H9 (cell line): ENCODE results near the gene HSPA12A. TPM values are rescaled to one million over a fixed set of nuclear protein-coding genes. Genes with fewer than 3 reads are reported as not detected.

Experiments used
- DNase-seq: peaks from one replicate; pipeline ENCODE4 v3.0.0-alpha.2; 2017
- H2AFZ ChIP-seq: one replicate; pipeline ENCODE4 v1.6.1; 2013; ENCODE audit warnings: mild to moderate bottlenecking, low read length, control low read depth, moderate library complexity
- H2AK5ac ChIP-seq: 2 replicates; pipeline ENCODE4 v1.6.1; 2013; ENCODE audit warnings: low read length, control low read depth, mixed read lengths; ENCODE audit not compliant: insufficient read length
- H2BK120ac ChIP-seq: one replicate; pipeline ENCODE4 v1.6.1; 2013; ENCODE audit warnings: low read depth, mild to moderate bottlenecking, low read length, control low read depth, inconsistent platforms; ENCODE audit not compliant: poor library complexity, severe bottlenecking
- H2BK12ac ChIP-seq: 2 replicates; pipeline ENCODE4 v1.6.1; 2013; ENCODE audit warnings: low read length, control low read depth, mixed read lengths, low read depth; ENCODE audit not compliant: insufficient read length
- H2BK15ac ChIP-seq: 2 replicates; pipeline ENCODE4 v1.6.1; 2013; ENCODE audit warnings: low read depth, low read length, control low read depth
- H2BK20ac ChIP-seq: one replicate; pipeline ENCODE4 v1.6.1; 2013; ENCODE audit warnings: low read depth, mild to moderate bottlenecking, low read length, control low read depth, inconsistent platforms; ENCODE audit not compliant: poor library complexity, severe bottlenecking
- H2BK5ac ChIP-seq: 2 replicates; pipeline ENCODE4 v1.6.1; 2013; ENCODE audit warnings: low read length, control low read depth, mixed read lengths; ENCODE audit not compliant: insufficient read length
- H3K14ac ChIP-seq: 2 replicates; pipeline ENCODE4 v1.6.1; 2013; ENCODE audit warnings: low read length, control low read depth; ENCODE audit not compliant: insufficient read depth
- H3K18ac ChIP-seq: 2 replicates; pipeline ENCODE4 v1.6.1; 2013; ENCODE audit warnings: low read depth, mild to moderate bottlenecking, mixed read lengths, low read length, control low read depth; ENCODE audit not compliant: insufficient read length
- H3K23ac ChIP-seq: 2 replicates; pipeline ENCODE4 v1.6.1; 2013; ENCODE audit warnings: low read length, control low read depth, mixed read lengths, low read depth; ENCODE audit not compliant: insufficient read length
- H3K23me2 ChIP-seq: 2 replicates; pipeline ENCODE4 v1.6.1; 2013; ENCODE audit warnings: low read depth, mild to moderate bottlenecking, mixed read lengths, low read length, control low read depth; ENCODE audit not compliant: insufficient read length, poor library complexity, severe bottlenecking
- H3K27ac ChIP-seq: 2 replicates; pipeline ENCODE4 v1.5.1; 2013; ENCODE audit warnings: low read length, control low read depth, mixed read lengths, low read depth; ENCODE audit not compliant: insufficient read length
- H3K27me3 ChIP-seq: 2 replicates; pipeline ENCODE4 v1.6.1; 2013; ENCODE audit warnings: low read length, control low read depth, inconsistent platforms; ENCODE audit not compliant: insufficient read depth
- H3K4ac ChIP-seq: 2 replicates; pipeline ENCODE4 v1.6.1; 2013; ENCODE audit warnings: low read depth, mild to moderate bottlenecking, control low read depth, inconsistent platforms, low read length, moderate library complexity
- H3K4me1 ChIP-seq: 2 replicates; pipeline ENCODE4 v1.6.1; 2013; ENCODE audit warnings: low read length, control low read depth, inconsistent platforms; ENCODE audit not compliant: insufficient read depth
- H3K4me2 ChIP-seq: 2 replicates; pipeline ENCODE4 v1.6.1; 2013; ENCODE audit warnings: low read length, control low read depth, mixed read lengths; ENCODE audit not compliant: insufficient read length, insufficient read depth
- H3K56ac ChIP-seq: 2 replicates; pipeline ENCODE4 v1.6.1; 2013; ENCODE audit warnings: low read depth, mild to moderate bottlenecking, mixed read lengths, low read length, control low read depth; ENCODE audit not compliant: insufficient read length
- H3K79me1 ChIP-seq: 2 replicates; pipeline ENCODE4 v1.6.1; 2013; ENCODE audit warnings: low read depth, mild to moderate bottlenecking, moderate library complexity, low read length, control low read depth, inconsistent platforms; ENCODE audit not compliant: insufficient read depth, poor library complexity, severe bottlenecking
- H3K79me2 ChIP-seq: 2 replicates; pipeline ENCODE4 v1.6.1; 2013; ENCODE audit warnings: low read length, control low read depth, inconsistent platforms; ENCODE audit not compliant: insufficient read depth
- H3K9ac ChIP-seq: 2 replicates; pipeline ENCODE4 v1.6.1; 2013; ENCODE audit warnings: low read length, control low read depth, mixed read lengths; ENCODE audit not compliant: insufficient read length; ENCODE audit errors: extremely low read depth
- H3K9me3 ChIP-seq: one replicate; pipeline ENCODE4 v1.6.1; 2013; ENCODE audit warnings: low read depth, low read length, inconsistent platforms; ENCODE audit not compliant: control insufficient read depth
- H3T11ph ChIP-seq: one replicate; pipeline ENCODE4 v1.6.1; 2013; ENCODE audit warnings: mild to moderate bottlenecking, low read length, control low read depth, inconsistent platforms
- H4K20me1 ChIP-seq: one replicate; pipeline ENCODE4 v1.6.1; 2013; ENCODE audit not compliant: control insufficient read depth, insufficient read length, insufficient read depth
- H4K5ac ChIP-seq: 2 replicates; pipeline ENCODE4 v1.6.1; 2013; ENCODE audit warnings: low read depth, mild to moderate bottlenecking, mixed read lengths, low read length, control low read depth; ENCODE audit not compliant: insufficient read length
- H4K8ac ChIP-seq: replicated peaks from 2 replicates; pipeline ENCODE4 v1.6.1; 2013; ENCODE audit warnings: low read length, control low read depth, mixed read lengths, low read depth; ENCODE audit not compliant: insufficient read length
- H4K91ac ChIP-seq: 2 replicates; pipeline ENCODE4 v1.6.1; 2013; ENCODE audit warnings: low read depth, mild to moderate bottlenecking, moderate library complexity, mixed read lengths, low read length, control low read depth; ENCODE audit not compliant: insufficient read length
- H3K27ac Mint-ChIP-seq, 3 experiments: 2 replicates in 2 of 3; 3 replicates in 1 of 3; pipeline ENCODE4 v1.8.0; 2020 to 2021; ENCODE audit warnings: mixed read lengths in 3 of 3, mild to moderate bottlenecking in 1 of 3, moderate library complexity in 1 of 3
- H3K27me3 Mint-ChIP-seq: 2 replicates; pipeline ENCODE4 v1.8.0; 2021; ENCODE audit warnings: low read depth, mild to moderate bottlenecking, moderate library complexity, mixed read lengths
- H3K36me3 Mint-ChIP-seq, 3 experiments: 2 replicates in 2 of 3; 3 replicates in 1 of 3; pipeline ENCODE4 v1.8.0; 2020 to 2021; ENCODE audit warnings: low read depth in 3 of 3, mixed read lengths in 3 of 3; ENCODE audit not compliant: insufficient read depth in 1 of 3
- H3K4me1 Mint-ChIP-seq, 2 experiments: 2 replicates each; pipeline ENCODE4 v1.8.0; 2020; ENCODE audit warnings: mixed read lengths in 2 of 2
- H3K4me3 Mint-ChIP-seq, 2 experiments: 2 replicates in 1 of 2; 3 replicates in 1 of 2; pipeline ENCODE4 v1.8.0; 2020 to 2021; ENCODE audit warnings: mild to moderate bottlenecking in 2 of 2, mixed read lengths in 2 of 2, moderate library complexity in 1 of 2
- H3K9me3 Mint-ChIP-seq, 2 experiments: 2 replicates in 1 of 2; 3 replicates in 1 of 2; pipeline ENCODE4 v1.8.0; 2020; ENCODE audit warnings: mild to moderate bottlenecking in 2 of 2, mixed read lengths in 2 of 2, moderate library complexity in 1 of 2
- CTCF ChIP-seq: fragments of 200-600 bp; sonication (generic); conservative IDR thresholded peaks from 3 replicates; pipeline ENCODE4 v1.8.0; 2021; ENCODE audit warnings: antibody characterized with exemption, mild to moderate bottlenecking
- WGBS: extraction: QIAGEN DNeasy Blood & Tissue Kit; methylation state at CpG from one replicate; pipeline ENCODE4 v1.1.7; 2013; ENCODE audit warnings: missing lambda C conversion rate, low lambda C conversion rate, mixed read lengths; ENCODE audit not compliant: insufficient read length; ENCODE audit errors: extremely low coverage; 5-methylcytosine and 5-hydroxymethylcytosine counted together
- total RNA-seq: library from RNA; stranded (reverse); gene quantifications from 2 replicates; pipeline ENCODE4 v1.2.1, GENCODE V29; 2021

HSPA12A gene
- total RNA-seq, 1 experiment from 2014 or later = 3.2 TPM

- no peaks in the 10 kb centered on the region for H3K79me2 ChIP-seq
- H3K4ac ChIP-seq = no peak overlapping the region
- H3K56ac ChIP-seq = no peak overlapping the region
- H3K9ac ChIP-seq = no peak overlapping the region
- no peaks in the 10 kb centered on the region for H3K23me2 ChIP-seq
- H2BK20ac ChIP-seq = no peak overlapping the region
- no peak overlapping the region for H4K8ac ChIP-seq
- H4K91ac ChIP-seq = no peak overlapping the region
- no peaks in the 10 kb centered on the region for H3K9me3 Mint-ChIP-seq
- H4K5ac ChIP-seq = no peak overlapping the region
- H2AK5ac ChIP-seq = no peak overlapping the region
- no peaks in the 10 kb centered on the region for H3K27me3 ChIP-seq
- H3T11ph ChIP-seq = no peak overlapping the region
- no peak overlapping the region for H2BK15ac ChIP-seq
- TF ChIP-seq CTCF = no peak
- peak; percentile 17 for DNase-seq
- no peak overlapping the region for H3K4me3 Mint-ChIP-seq
- H3K4me1 ChIP-seq = peaks cover 3% of the 10 kb centered on the region; the same call in 1 of the 2 replicates
- no CpG with 5 or more reads among the region's 32 CpGs for WGBS
- H2AFZ ChIP-seq = no peak overlapping the region
- no peak overlapping the region for H3K18ac ChIP-seq
- no peaks in the 10 kb centered on the region for H4K20me1 ChIP-seq
- no peak overlapping the region for H3K27ac Mint-ChIP-seq
- H3K27me3 Mint-ChIP-seq = peaks cover 9% of the 10 kb centered on the region
- no peaks in the 10 kb centered on the region for H3K36me3 Mint-ChIP-seq
- H3K4me1 Mint-ChIP-seq = peaks cover 22 to 24% of the 10 kb centered on the region in 2 experiments
- no peak overlapping the region for H3K14ac ChIP-seq
- H2BK5ac ChIP-seq = no peak overlapping the region
- H3K27ac ChIP-seq = no peak overlapping the region
- H3K23ac ChIP-seq = no peak overlapping the region
- H2BK120ac ChIP-seq = no peak overlapping the region
- H3K79me1 ChIP-seq = no peaks in the 10 kb centered on the region
- H2BK12ac ChIP-seq = no peak overlapping the region
- H3K4me2 ChIP-seq = no peak overlapping the region
- no peaks in the 10 kb centered on the region for H3K9me3 ChIP-seq
Measured at GRCh38 chr10:116674901-116675423, 67.4 kb downstream of the HSPA12A start.
